Neutrophil (primary cell): ENCODE results near the gene PPP1R1C.
"Not testable (repeated sequence)": the region's sequence is repeated elsewhere in the genome, so short reads cannot be mapped to it uniquely, and the experiment has no call there.

Experiments used
- H3K27ac ChIP-seq: fragments of 200-600 bp; sonication (generic); 2 replicates; pipeline ENCODE4 v1.5.1; 2016; ENCODE audit warnings: mild to moderate bottlenecking, moderate library complexity
- H3K27me3 ChIP-seq: fragments of 200-600 bp; sonication (generic); 2 replicates; pipeline ENCODE4 v1.6.0; 2016; ENCODE audit warnings: mild to moderate bottlenecking
- H3K36me3 ChIP-seq: fragments of 200-600 bp; sonication (generic); 2 replicates; pipeline ENCODE4 v1.5.1; 2017
- H3K4me1 ChIP-seq, 2 experiments: fragments of 200-600 bp in 1 of 2; sonication (generic) in 1 of 2; 1 replicate in 1 of 2; 2 replicates in 1 of 2; pipeline versions ENCODE4 v1.5.1 to v1.6.1; 2013 to 2016; ENCODE audit warnings: low read depth in 1 of 2, low read length in 1 of 2, mild to moderate bottlenecking in 1 of 2, moderate library complexity in 1 of 2; ENCODE audit not compliant: control insufficient read depth in 1 of 2, insufficient read depth in 1 of 2
- H3K4me3 ChIP-seq, 2 experiments: fragments of 200-600 bp in 1 of 2; sonication (generic) in 1 of 2; 1 replicate in 1 of 2; 2 replicates in 1 of 2; pipeline ENCODE4 v1.5.1; 2013 to 2016; ENCODE audit warnings: low read depth in 1 of 2, low read length in 1 of 2, mild to moderate bottlenecking in 1 of 2, moderate library complexity in 1 of 2
- H3K9me3 ChIP-seq: fragments of 200-600 bp; sonication (generic); 2 replicates; pipeline ENCODE4 v1.5.1; 2016
- CTCF ChIP-seq: fragments of 200-600 bp; sonication (generic); IDR thresholded peaks from 2 replicates; pipeline ENCODE4 v1.5.1; 2016; ENCODE audit warnings: antibody characterized with exemption

PPP1R1C gene

GRCh38 chr2:181953881-181954537 lies 31.6 kb upstream of the PPP1R1C start:
- peak; percentile 78 for TF ChIP-seq CTCF
- Histone ChIP-seq H3K27me3 (no peaks in the 10 kb centered on the region), H3K27ac (no peak overlapping the region), H3K9me3 (no peaks in the 10 kb centered on the region), H3K4me3 (peak overlapping the region; percentile 24 to 49), H3K36me3 (no peaks in the 10 kb centered on the region), H3K4me1 (peaks cover 0 to 7% of the 10 kb centered on the region in 2 experiments)

GRCh38 chr2:181954538-181954883 lies 31.1 kb upstream of the PPP1R1C start:
- H3K36me3 ChIP-seq = no peaks in the 10 kb centered on the region
- TF ChIP-seq CTCF = no peak
- H3K4me1 ChIP-seq = peaks cover 0 to 7% of the 10 kb centered on the region in 2 experiments
- no peaks in the 10 kb centered on the region for H3K27me3 ChIP-seq
- no peaks in the 10 kb centered on the region for H3K9me3 ChIP-seq
- H3K4me3 ChIP-seq = peak overlapping the region; percentile 24 to 49
- H3K27ac ChIP-seq = no peak overlapping the region

GRCh38 chr2:181955010-181955409 lies 30.6 kb upstream of the PPP1R1C start:
- H3K4me1 ChIP-seq = peaks cover 0 to 7% of the 10 kb centered on the region in 2 experiments
- TF ChIP-seq CTCF = no peak
- no peaks in the 10 kb centered on the region for H3K9me3 ChIP-seq
- no peaks in the 10 kb centered on the region for H3K36me3 ChIP-seq
- no peak overlapping the region for H3K4me3 ChIP-seq
- H3K27ac ChIP-seq = no peak overlapping the region
- no peaks in the 10 kb centered on the region for H3K27me3 ChIP-seq

GRCh38 chr2:181955866-181956265 lies 29.8 kb upstream of the PPP1R1C start:
- H3K4me1 ChIP-seq, H3K4me3 ChIP-seq, H3K27ac ChIP-seq, H3K9me3 ChIP-seq, H3K36me3 ChIP-seq, H3K27me3 ChIP-seq: not testable (repeated sequence)

- H3K36me3 ChIP-seq = no peaks in the 10 kb centered on the region
These were observed 28.0 kb upstream of the PPP1R1C start for GRCh38 chr2:181957668-181958067.

More at GRCh38 chr2:181957668-181958067, 28.0 kb upstream of the PPP1R1C start:
- no peaks in the 10 kb centered on the region for H3K27me3 ChIP-seq
- no peak for TF ChIP-seq CTCF
- peaks cover 0 to 7% of the 10 kb centered on the region in 2 experiments for H3K4me1 ChIP-seq
- no peak overlapping the region for H3K4me3 ChIP-seq
- H3K27ac ChIP-seq = no peak overlapping the region
- H3K9me3 ChIP-seq = no peaks in the 10 kb centered on the region
